Nephron progenitor cell (in vitro differentiated cells): ENCODE data around the gene MAP3K15.

Experiments used
- DNase-seq: peaks from one replicate; pipeline ENCODE4 v3.0.0; 2021
- H3K27ac Mint-ChIP-seq: 2 replicates; pipeline ENCODE4 v1.8.0; 2021; ENCODE audit warnings: mild to moderate bottlenecking, moderate library complexity, mixed read lengths
- H3K27me3 Mint-ChIP-seq: 2 replicates; pipeline ENCODE4 v1.8.0; 2021; ENCODE audit warnings: mild to moderate bottlenecking, low read depth, mixed read lengths; ENCODE audit not compliant: poor library complexity
- H3K36me3 Mint-ChIP-seq: 2 replicates; pipeline ENCODE4 v1.8.0; 2021; ENCODE audit warnings: low read depth, mixed read lengths
- H3K4me1 Mint-ChIP-seq: 2 replicates; pipeline ENCODE4 v1.8.0; 2021; ENCODE audit warnings: mixed read lengths
- H3K4me3 Mint-ChIP-seq: 2 replicates; pipeline ENCODE4 v1.8.0; 2021; ENCODE audit warnings: mild to moderate bottlenecking, moderate library complexity, mixed read lengths
- H3K9me3 Mint-ChIP-seq: 2 replicates; pipeline ENCODE4 v1.8.0; 2021; ENCODE audit warnings: mild to moderate bottlenecking, moderate library complexity, mixed read lengths
- CTCF ChIP-seq: fragments of 200-600 bp; sonication (generic); IDR thresholded peaks from 2 replicates; pipeline ENCODE4 v1.5.0; 2021; ENCODE audit warnings: antibody characterized with exemption

The MAP3K15 gene

DNA sequence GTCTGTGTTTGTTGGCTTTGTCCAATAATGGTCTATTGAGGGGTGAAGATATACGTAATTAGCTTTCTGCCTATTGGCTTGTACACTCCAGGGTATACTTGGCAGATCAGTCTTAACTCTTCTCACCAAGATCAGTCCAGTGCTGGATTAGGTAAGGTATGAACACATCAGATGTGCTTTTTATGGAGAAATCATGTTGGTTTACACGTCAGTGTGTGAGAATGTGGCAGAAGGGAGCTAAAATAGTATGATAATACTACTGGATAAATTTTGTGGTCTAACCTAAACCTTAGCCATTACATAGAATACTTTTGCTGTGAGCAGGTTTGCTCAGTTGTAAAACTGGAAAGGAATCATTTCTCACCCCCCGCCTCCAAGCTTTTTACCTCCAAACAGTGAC lies 167.4 kb downstream of the MAP3K15 start:
- peaks cover 42% of the 10 kb centered on the region for H3K9me3 Mint-ChIP-seq
- peaks cover 5% of the 10 kb centered on the region for H3K4me1 Mint-ChIP-seq
- H3K27ac Mint-ChIP-seq: no peak overlapping the region
- peaks cover 13% of the 10 kb centered on the region for H3K36me3 Mint-ChIP-seq
- no peak for DNase-seq
- TF ChIP-seq CTCF: no peak
- H3K27me3 Mint-ChIP-seq: no peaks in the 10 kb centered on the region
- no peak overlapping the region for H3K4me3 Mint-ChIP-seq

DNA sequence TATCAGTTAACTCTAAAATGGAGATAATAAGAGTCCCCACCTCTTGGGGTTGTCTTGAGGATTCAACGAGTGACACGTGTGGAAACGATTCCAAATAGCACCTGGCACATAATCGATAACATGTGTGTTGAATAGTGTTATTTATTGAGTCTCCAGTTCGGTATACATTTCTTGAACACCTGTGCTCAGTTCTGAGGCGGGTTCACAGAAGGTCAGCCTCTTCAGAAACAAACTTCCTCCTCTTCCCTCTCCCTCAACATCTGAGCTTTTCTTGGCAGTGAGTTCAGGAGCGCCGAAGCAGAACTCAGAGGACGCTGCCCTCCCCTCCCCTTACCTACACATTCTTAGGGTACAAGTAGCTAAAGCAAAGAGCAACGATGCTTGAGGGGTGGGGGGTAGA lies 170.6 kb downstream of the MAP3K15 start:
- Mint-ChIP-seq H3K36me3 (no peaks in the 10 kb centered on the region), H3K9me3 (peaks cover 48% of the 10 kb centered on the region), H3K4me3 (peak overlapping the region; percentile 86), H3K27me3 (no peaks in the 10 kb centered on the region), H3K4me1 (peaks cover 15% of the 10 kb centered on the region), H3K27ac (no peak overlapping the region)
- no peak for DNase-seq
- TF ChIP-seq CTCF: no peak

GRCh38 chrX:19343535-19344408 lies 171.5 kb downstream of the MAP3K15 start, which contains the start of gene PDHA1:
Gene PDHA1, plus strand, starts transcription at chrX:19343927. Its CDS starts 111 bp downstream, at chrX:19344038.
- no peaks in the 10 kb centered on the region for H3K36me3 Mint-ChIP-seq
- peak within 1 kb of the TSS; percentile 77 for H3K27ac Mint-ChIP-seq
- peaks cover 51% of the 10 kb centered on the region for H3K9me3 Mint-ChIP-seq
- H3K4me1 Mint-ChIP-seq: peaks cover 15% of the 10 kb centered on the region
- H3K27me3 Mint-ChIP-seq: no peaks in the 10 kb centered on the region
- no peak for TF ChIP-seq CTCF
- peak within 1 kb of the TSS; percentile 86 for H3K4me3 Mint-ChIP-seq
- DNase-seq: peak; percentile 88

- Mint-ChIP-seq H3K4me3 (peak overlapping the region; percentile 86), H3K36me3 (no peaks in the 10 kb centered on the region), H3K27ac (peak overlapping the region; percentile 73), H3K4me1 (peaks cover 15% of the 10 kb centered on the region), H3K27me3 (no peaks in the 10 kb centered on the region), H3K9me3 (peaks cover 53% of the 10 kb centered on the region)
- DNase-seq: no peak
- no peak for TF ChIP-seq CTCF
These were observed 172.2 kb downstream of the MAP3K15 start for GRCh38 chrX:19343085-19343534.

DNA sequence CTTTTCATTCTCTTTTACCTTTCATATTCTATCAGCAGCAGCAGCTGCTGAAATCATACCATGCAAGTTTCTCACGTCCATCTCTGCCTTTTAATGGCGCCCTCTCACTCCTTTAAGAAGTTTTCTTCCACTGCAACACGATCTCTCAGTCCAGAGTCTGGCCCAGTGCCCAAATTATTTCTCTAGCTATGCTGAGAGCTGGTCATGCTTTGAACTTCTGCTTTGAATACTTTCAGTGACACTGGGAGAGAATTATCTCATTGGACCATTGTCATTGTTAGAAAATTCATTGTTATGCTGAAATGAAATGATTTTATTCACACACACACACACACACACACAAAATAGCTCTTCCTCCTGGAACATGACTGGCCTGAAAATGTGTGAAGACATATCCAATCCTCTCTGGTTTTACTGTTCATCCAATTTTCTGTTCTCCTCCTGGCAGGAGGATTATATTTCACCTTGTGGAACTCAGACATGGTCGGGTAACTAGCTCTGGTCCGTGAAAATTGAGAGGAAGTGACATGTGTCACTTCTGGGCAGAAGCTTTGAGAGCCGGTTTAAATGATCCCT lies 172.9 kb downstream of the MAP3K15 start:
- H3K36me3 Mint-ChIP-seq: no peaks in the 10 kb centered on the region
- peak overlapping the region; percentile 52 for H3K27ac Mint-ChIP-seq
- DNase-seq: no peak
- H3K4me3 Mint-ChIP-seq: peak overlapping the region; percentile 86
- H3K9me3 Mint-ChIP-seq: peaks cover 51% of the 10 kb centered on the region
- H3K27me3 Mint-ChIP-seq: no peaks in the 10 kb centered on the region
- peaks cover 15% of the 10 kb centered on the region for H3K4me1 Mint-ChIP-seq
- no peak for TF ChIP-seq CTCF
